Measurements from ENCODE around the gene ADRM1.

ADRM1 gene

GRCh38 chr20:62300319-62300718, 2.5 kb upstream of the ADRM1 start:
- H3K4me1 ChIP-seq (ENCODE audit: control insufficient read depth in 1 of 2, insufficient read depth in 2 of 2, low read length in 2 of 2) = peaks cover 11 to 20% of the 10 kb centered on the region in 2 donors
- no peaks in the 10 kb centered on the region for H3K9me3 ChIP-seq (ENCODE audit: control insufficient read depth in 1 of 2, low read length in 2 of 2)
- no peaks in the 10 kb centered on the region for H3K27me3 ChIP-seq (ENCODE audit: low read depth, low read length)
- no peak overlapping the region for H3K4me3 ChIP-seq (ENCODE audit: low read depth in 1 of 2, low read length in 2 of 2)
- H3K27ac ChIP-seq (ENCODE audit: low read length) = no peak overlapping the region
- peaks cover 8 to 41% of the 10 kb centered on the region in 2 donors for H3K36me3 ChIP-seq (ENCODE audit: control insufficient read depth in 1 of 2, insufficient read depth in 2 of 2, low read length in 2 of 2)

DNA sequence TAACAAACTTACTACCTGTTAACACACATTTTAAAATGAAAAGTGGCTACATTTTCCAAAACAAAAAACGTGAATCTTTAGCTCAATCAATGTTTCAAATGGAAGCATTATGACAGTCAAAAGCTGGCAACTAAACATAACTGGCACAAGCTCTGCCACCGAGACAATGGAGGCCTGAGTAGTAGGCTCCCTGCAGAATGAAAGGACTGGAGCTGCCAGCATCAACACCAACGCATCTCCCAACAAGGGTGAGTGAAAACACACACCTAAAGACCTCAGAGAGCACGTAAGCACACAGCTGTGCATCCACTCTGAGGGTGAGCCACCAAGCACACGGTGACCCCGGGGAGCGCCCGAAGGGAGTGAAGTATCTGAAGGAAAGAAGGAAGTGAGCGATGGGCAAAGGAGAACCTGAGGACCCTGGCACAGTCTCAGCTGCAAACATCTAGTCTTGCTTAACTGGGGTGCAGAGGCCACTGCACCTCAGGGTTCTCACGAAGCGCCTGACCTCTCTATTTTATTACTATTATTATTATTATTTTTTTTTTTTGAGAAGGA, 1.6 kb upstream of the ADRM1 start:
- Histone ChIP-seq H3K27me3 (ENCODE audit: low read depth, low read length) (no peaks in the 10 kb centered on the region), H3K36me3 (ENCODE audit: control insufficient read depth in 1 of 2, insufficient read depth in 2 of 2, low read length in 2 of 2) (peaks cover 2 to 38% of the 10 kb centered on the region in 2 donors), H3K4me1 (ENCODE audit: control insufficient read depth in 1 of 2, insufficient read depth in 2 of 2, low read length in 2 of 2) (peaks cover 11 to 27% of the 10 kb centered on the region in 2 donors), H3K9me3 (ENCODE audit: control insufficient read depth in 1 of 2, low read length in 2 of 2) (no peaks in the 10 kb centered on the region), H3K4me3 (ENCODE audit: low read depth in 1 of 2, low read length in 2 of 2) (no peak overlapping the region), H3K27ac (ENCODE audit: low read length) (no peak overlapping the region)

DNA sequence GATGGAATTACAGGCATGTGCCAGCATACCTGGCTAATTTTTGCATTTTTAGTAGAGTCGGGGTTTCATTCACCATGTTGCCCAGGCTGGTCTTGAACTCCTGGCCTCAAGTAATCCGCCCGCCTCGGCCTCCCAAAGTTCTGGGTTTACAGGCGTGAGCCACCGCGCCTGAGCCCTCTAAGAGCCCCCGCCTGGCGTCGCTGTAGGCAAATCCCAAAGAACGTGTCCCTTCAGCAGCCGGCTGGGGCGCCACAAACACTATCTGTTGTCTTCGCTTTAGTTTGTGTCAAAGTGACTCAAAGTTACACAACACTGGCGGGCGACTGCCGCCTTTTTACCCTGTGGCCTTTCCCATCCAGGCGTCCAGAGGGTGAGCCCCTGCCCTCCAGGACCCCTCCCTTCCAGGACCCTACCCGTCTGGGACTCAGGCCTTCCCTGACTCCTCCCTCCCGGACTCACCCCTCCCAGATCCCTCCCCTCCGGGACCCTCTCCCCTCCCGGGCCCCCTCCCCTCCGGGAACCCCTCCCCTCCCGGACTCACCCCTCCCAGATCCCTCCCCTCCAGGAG, 940 bp upstream of the ADRM1 start:
- H3K9me3 ChIP-seq (ENCODE audit: control insufficient read depth in 1 of 2, low read length in 2 of 2) = no peaks in the 10 kb centered on the region

GRCh38 chr20:62303062-62303339, 204 bp downstream of the ADRM1 start:
- Histone ChIP-seq H3K4me3 (ENCODE audit: low read depth in 1 of 2, low read length in 2 of 2) (peak overlapping the region; percentile 83 to 86), H3K27ac (ENCODE audit: low read length) (no peak overlapping the region), H3K27me3 (ENCODE audit: low read depth, low read length) (no peaks in the 10 kb centered on the region), H3K36me3 (ENCODE audit: control insufficient read depth in 1 of 2, insufficient read depth in 2 of 2, low read length in 2 of 2) (peaks cover 9 to 47% of the 10 kb centered on the region in 2 donors), H3K9me3 (ENCODE audit: control insufficient read depth in 1 of 2, low read length in 2 of 2) (no peaks in the 10 kb centered on the region), H3K4me1 (ENCODE audit: control insufficient read depth in 1 of 2, insufficient read depth in 2 of 2, low read length in 2 of 2) (peaks cover 11 to 30% of the 10 kb centered on the region in 2 donors)

More for the DNA sequence above, 940 bp upstream of the ADRM1 start:
- Histone ChIP-seq H3K4me3 (ENCODE audit: low read depth in 1 of 2, low read length in 2 of 2) (peak overlapping the region; percentile 64 to 86), H3K27ac (ENCODE audit: low read length) (peak overlapping the region; percentile 92), H3K27me3 (ENCODE audit: low read depth, low read length) (no peaks in the 10 kb centered on the region), H3K4me1 (ENCODE audit: control insufficient read depth in 1 of 2, insufficient read depth in 2 of 2, low read length in 2 of 2) (peaks cover 11 to 29% of the 10 kb centered on the region in 2 donors), H3K36me3 (ENCODE audit: control insufficient read depth in 1 of 2, insufficient read depth in 2 of 2, low read length in 2 of 2) (peaks cover 7 to 38% of the 10 kb centered on the region in 2 donors)

GRCh38 chr20:62303340-62304226, 786 bp downstream of the ADRM1 start:
- Histone ChIP-seq H3K4me3 (ENCODE audit: low read depth in 1 of 2, low read length in 2 of 2) (peak overlapping the region; percentile 83 to 86), H3K9me3 (ENCODE audit: control insufficient read depth in 1 of 2, low read length in 2 of 2) (no peaks in the 10 kb centered on the region), H3K27ac (ENCODE audit: low read length) (peak overlapping the region; percentile 51), H3K27me3 (ENCODE audit: low read depth, low read length) (no peaks in the 10 kb centered on the region), H3K4me1 (ENCODE audit: control insufficient read depth in 1 of 2, insufficient read depth in 2 of 2, low read length in 2 of 2) (peaks cover 11 to 30% of the 10 kb centered on the region in 2 donors), H3K36me3 (ENCODE audit: control insufficient read depth in 1 of 2, insufficient read depth in 2 of 2, low read length in 2 of 2) (peaks cover 13 to 48% of the 10 kb centered on the region in 2 donors)

DNA sequence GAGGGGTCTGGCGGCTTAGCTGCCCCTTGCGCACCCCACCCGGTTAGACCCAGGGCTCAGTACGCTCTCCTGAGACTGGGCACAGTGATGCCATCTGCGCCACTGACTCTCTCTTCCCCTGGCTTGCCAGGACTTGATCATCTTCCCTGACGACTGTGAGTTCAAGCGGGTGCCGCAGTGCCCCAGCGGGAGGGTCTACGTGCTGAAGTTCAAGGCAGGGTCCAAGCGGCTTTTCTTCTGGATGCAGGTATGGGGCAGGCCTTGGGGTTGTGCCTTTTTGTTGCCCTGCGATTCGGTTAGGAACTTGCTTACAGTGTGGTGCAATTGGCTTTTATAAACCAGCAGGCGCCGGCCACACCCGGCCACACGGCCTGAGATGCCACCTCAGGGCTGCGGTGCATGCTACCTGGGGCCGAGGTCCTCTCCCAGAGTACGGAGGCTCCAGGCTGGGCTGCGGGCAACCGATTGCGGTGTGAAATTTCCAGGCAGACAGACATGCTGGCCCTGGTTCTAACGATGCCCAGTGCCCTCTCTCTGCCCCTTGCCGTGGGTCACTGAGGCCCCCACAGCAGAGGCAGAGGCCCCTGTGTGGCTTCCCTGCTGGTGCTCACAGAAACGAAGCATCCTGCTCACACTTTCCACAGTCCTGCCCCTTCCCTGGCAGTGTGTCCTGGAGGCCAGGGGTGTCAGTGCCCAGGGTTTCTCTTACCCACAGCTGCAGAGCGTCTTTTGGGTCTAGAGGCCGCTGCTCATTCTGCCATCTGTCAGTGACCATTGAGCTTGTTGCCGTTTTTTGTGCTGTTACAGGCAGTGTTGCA, 1.7 kb downstream of the ADRM1 start:
- peak overlapping the region; percentile 83 to 86 for H3K4me3 ChIP-seq (ENCODE audit: low read depth in 1 of 2, low read length in 2 of 2)
- no peaks in the 10 kb centered on the region for H3K27me3 ChIP-seq (ENCODE audit: low read depth, low read length)
- H3K4me1 ChIP-seq (ENCODE audit: control insufficient read depth in 1 of 2, insufficient read depth in 2 of 2, low read length in 2 of 2) = peaks cover 11 to 30% of the 10 kb centered on the region in 2 donors
- no peak overlapping the region for H3K27ac ChIP-seq (ENCODE audit: low read length)
- H3K36me3 ChIP-seq (ENCODE audit: control insufficient read depth in 1 of 2, insufficient read depth in 2 of 2, low read length in 2 of 2) = peaks cover 17 to 56% of the 10 kb centered on the region in 2 donors
- no peaks in the 10 kb centered on the region for H3K9me3 ChIP-seq (ENCODE audit: control insufficient read depth in 1 of 2, low read length in 2 of 2)

- H3K27me3 ChIP-seq (ENCODE audit: low read depth, low read length) = no peaks in the 10 kb centered on the region
- H3K9me3 ChIP-seq (ENCODE audit: control insufficient read depth in 1 of 2, low read length in 2 of 2) = no peaks in the 10 kb centered on the region
- peaks cover 17 to 63% of the 10 kb centered on the region in 2 donors for H3K36me3 ChIP-seq (ENCODE audit: control insufficient read depth in 1 of 2, insufficient read depth in 2 of 2, low read length in 2 of 2)
- peak overlapping the region in 1 of 2 donors; percentile 86 for H3K4me3 ChIP-seq (ENCODE audit: low read depth in 1 of 2, low read length in 2 of 2)
- peaks cover 11 to 30% of the 10 kb centered on the region in 2 donors for H3K4me1 ChIP-seq (ENCODE audit: control insufficient read depth in 1 of 2, insufficient read depth in 2 of 2, low read length in 2 of 2)
- no peak overlapping the region for H3K27ac ChIP-seq (ENCODE audit: low read length)
Measured at GRCh38 chr20:62305149-62305764, 2.5 kb downstream of the ADRM1 start.

DNA sequence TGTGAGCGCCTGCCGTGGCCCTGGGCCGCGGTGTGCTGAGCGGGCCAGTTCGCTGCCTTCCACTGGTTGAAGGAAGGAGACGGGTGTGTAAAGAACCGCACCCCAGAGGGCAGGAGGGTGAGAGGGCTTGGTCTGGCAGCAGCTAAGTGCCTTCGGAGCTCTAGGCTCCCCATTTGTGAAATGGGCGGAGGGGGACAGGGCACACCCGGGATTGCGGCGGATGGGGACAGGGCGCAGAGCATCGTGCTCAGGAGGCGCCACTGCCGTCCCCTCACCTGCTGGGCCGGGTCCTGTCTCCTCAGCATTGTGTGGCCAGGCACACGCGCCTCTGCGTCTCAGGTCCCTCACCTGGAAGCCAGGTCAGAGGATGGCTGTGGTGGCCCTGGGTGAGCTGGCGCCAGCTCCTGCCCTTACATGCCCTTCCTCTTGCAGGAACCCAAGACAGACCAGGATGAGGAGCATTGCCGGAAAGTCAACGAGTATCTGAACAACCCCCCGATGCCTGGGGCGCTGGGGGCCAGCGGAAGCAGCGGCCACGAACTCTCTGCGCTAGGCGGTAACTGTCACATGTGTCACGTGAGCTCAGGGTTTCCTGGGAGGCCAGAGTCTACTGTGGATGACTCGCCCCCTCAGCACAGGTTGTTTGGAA, 3.1 kb downstream of the ADRM1 start:
- Histone ChIP-seq H3K27me3 (ENCODE audit: low read depth, low read length) (no peaks in the 10 kb centered on the region), H3K9me3 (ENCODE audit: control insufficient read depth in 1 of 2, low read length in 2 of 2) (no peaks in the 10 kb centered on the region), H3K27ac (ENCODE audit: low read length) (no peak overlapping the region), H3K4me3 (ENCODE audit: low read depth in 1 of 2, low read length in 2 of 2) (no peak overlapping the region), H3K4me1 (ENCODE audit: control insufficient read depth in 1 of 2, insufficient read depth in 2 of 2, low read length in 2 of 2) (peaks cover 11 to 30% of the 10 kb centered on the region in 2 donors), H3K36me3 (ENCODE audit: control insufficient read depth in 1 of 2, insufficient read depth in 2 of 2, low read length in 2 of 2) (peaks cover 17 to 69% of the 10 kb centered on the region in 2 donors)

DNA sequence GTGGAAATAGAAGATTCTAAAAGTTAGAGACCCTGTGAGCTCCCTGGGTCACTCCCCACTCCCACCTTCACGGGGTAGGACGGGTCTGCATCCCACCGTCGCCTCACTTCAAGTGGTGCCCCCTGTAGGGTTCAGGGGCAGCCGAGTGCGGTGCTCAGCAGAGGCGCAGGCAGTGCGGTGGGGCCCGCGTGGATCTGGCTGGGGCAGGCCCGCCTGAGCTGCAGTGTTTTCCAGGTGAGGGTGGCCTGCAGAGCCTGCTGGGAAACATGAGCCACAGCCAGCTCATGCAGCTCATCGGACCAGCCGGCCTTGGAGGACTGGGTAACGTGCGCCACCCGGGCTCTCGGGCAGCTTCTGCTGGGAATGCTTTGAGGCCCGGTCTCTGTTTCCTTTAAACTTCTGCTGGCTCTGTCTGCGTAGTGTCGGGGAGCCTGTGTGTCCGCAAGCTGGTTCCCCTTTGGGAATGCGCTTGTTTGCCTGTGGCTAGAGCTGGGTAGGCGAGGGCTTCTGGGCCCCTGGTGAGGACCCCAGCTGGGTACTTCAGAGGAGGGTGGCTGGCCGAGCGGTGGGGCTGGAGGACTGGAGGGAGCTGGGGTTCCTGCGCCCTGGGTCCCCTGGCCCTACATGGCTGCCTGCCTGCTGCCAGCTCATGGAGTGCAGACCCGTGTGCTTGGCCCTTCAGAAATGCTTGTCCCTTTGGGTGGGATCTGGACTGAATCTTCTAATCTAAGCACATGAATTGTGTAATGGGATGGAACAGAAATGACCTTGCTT, 3.8 kb downstream of the ADRM1 start:
- Histone ChIP-seq H3K27me3 (ENCODE audit: low read depth, low read length) (no peaks in the 10 kb centered on the region), H3K4me1 (ENCODE audit: control insufficient read depth in 1 of 2, insufficient read depth in 2 of 2, low read length in 2 of 2) (peaks cover 11 to 30% of the 10 kb centered on the region in 2 donors), H3K9me3 (ENCODE audit: control insufficient read depth in 1 of 2, low read length in 2 of 2) (no peaks in the 10 kb centered on the region), H3K36me3 (ENCODE audit: control insufficient read depth in 1 of 2, insufficient read depth in 2 of 2, low read length in 2 of 2) (peaks cover 17 to 76% of the 10 kb centered on the region in 2 donors), H3K27ac (ENCODE audit: low read length) (no peak overlapping the region), H3K4me3 (ENCODE audit: low read depth in 1 of 2, low read length in 2 of 2) (no peak overlapping the region)

All from muscle layer of duodenum (tissue), 2 donors.